Dorsolateral prefrontal cortex (tissue), 118 donors: ENCODE results near the gene PHEX. TPM values are rescaled to one million over a fixed set of nuclear protein-coding genes. Genes with fewer than 3 reads are reported as not detected.

ENCODE experiments used
- total RNA-seq, 120 experiments: library from RNA; stranded (reverse); gene quantifications; one replicate each; pipeline versions ENCODE4 v1.2.3 to v1.2.4, GENCODE V29; 2022

The PHEX gene
- total RNA-seq, 120 experiments from 2014 or later: 0.24 to 1.6 (median 0.70) TPM

Other genes starting within 250 kb of the PHEX start
- gene MBTPS2, start 192.7 kb upstream of the PHEX start, total RNA-seq: 10 to 100 TPM; 10.1 to 26.6 (median 18.5) TPM
- 1 to 10 TPM in 112 of 120 experiments, under 1 TPM in 8; 0.74 to 3.3 (median 1.9) TPM for gene YY2, start 176.3 kb upstream of the PHEX start, total RNA-seq
- 10 to 100 TPM; 27.1 to 98.1 (median 74.0) TPM for gene SMS, start 91.6 kb upstream of the PHEX start, total RNA-seq
- gene CBLL2, start 240.6 kb downstream of the PHEX start, total RNA-seq: under 1 TPM in 5 of 120 experiments, not detected in 115; 0.32 to 0.57 (median 0.39) TPM